Motor neuron (in vitro differentiated cells): Measurements from ENCODE around the gene PRDM16. TPM values are rescaled to one million over a fixed set of nuclear protein-coding genes. Genes with fewer than 3 reads are reported as not detected.

ENCODE experiments used
- ATAC-seq, 8 experiments: fragments of 200-7000 bp; cut with Tn5 transposase; replicated peaks in 6 of 8; 2 replicates each; pipeline ENCODE4 v1.8.0; 2021; ENCODE audit warnings: mild to moderate bottlenecking in 8 of 8, moderate library complexity in 8 of 8
- H3K27ac ChIP-seq, 2 donors: fragments of 250-450 bp; sonication (Bioruptor Pico); 2 replicates each; pipeline ENCODE4 v1.9.0; 2021; ENCODE audit warnings: antibody characterized with exemption in 2 of 2, mild to moderate bottlenecking in 2 of 2, moderate library complexity in 1 of 2
- H3K4me1 ChIP-seq, 2 donors: fragments of 250-450 bp; sonication (Bioruptor Pico); replicated peaks in 1 of 2; 2 replicates each; pipeline ENCODE4 v1.6.1; 2021; ENCODE audit warnings: antibody characterized with exemption in 2 of 2, mild to moderate bottlenecking in 2 of 2, moderate library complexity in 1 of 2
- H3K4me3 ChIP-seq, 5 donors: fragments of 250-450 bp; sonication (Bioruptor Pico); 2 replicates each; pipeline ENCODE4 v1.9.0; 2021; ENCODE audit warnings: antibody characterized with exemption in 5 of 5, mild to moderate bottlenecking in 5 of 5, moderate library complexity in 4 of 5
- WGBS, 10 experiments: fragments of 450-650 bp; shearing (Covaris generic); methylation state at CpG; one replicate each; pipeline ENCODE4 v1.0.0; 2022; 5-methylcytosine and 5-hydroxymethylcytosine counted together
- in situ Hi-C, 9 experiments: fragments of 400-800 bp; cut with MboI; loops; one replicate each; pipeline ENCODE4 v1.15.0; 2021; ENCODE audit warnings: low sequenced_read_pairs in 9 of 9, low pct_unique_long_range_greater_than_20kb in 2 of 9; ENCODE audit not compliant: unreplicated experiment in 9 of 9
- total RNA-seq, 8 experiments: library from RNA; unstranded; fragments of 300-600 nt; gene quantifications; 2 replicates each; pipeline versions ENCODE4 v1.2.3 to v1.2.4, GENCODE V29; 2022

PRDM16 gene
- total RNA-seq, 8 experiments from 2014 or later = 0.18 to 2.9 (median 0.42) TPM

DNA sequence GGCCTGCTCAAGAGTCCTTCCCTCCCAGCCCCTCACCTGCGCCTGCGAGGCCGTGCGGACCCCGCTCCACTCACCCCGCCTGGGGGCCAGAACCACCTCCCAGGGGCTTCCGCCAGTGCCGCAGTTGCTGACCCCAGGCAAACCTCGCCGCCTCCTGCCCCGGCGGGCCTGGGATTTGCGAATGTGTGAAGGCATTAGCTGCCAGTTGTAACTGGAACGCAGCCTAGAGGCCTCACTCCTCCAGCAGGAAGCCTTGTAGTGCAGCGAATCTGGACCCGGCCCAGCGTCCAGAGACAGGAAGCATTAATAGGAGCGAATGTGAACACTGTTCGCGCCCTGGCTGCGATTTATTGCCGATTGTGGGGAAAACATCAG is 244.6 kb downstream of the PRDM16 start:
- Histone ChIP-seq H3K27ac (peak overlapping the region in 1 of 2 donors; percentile 35), H3K4me3 (no peak overlapping the region), H3K4me1 (peaks cover 0 to 40% of the 10 kb centered on the region in 2 donors)
- WGBS, 10 experiments = 0 to 71% (median 26%) methylated on average over 4 to 18 of the region's 22 CpGs; no CpG with 5 or more reads in 4 of the 10 experiments
- peak; percentile 18 to 77 (median 50) for ATAC-seq
- in situ Hi-C loops = no loop called here

DNA sequence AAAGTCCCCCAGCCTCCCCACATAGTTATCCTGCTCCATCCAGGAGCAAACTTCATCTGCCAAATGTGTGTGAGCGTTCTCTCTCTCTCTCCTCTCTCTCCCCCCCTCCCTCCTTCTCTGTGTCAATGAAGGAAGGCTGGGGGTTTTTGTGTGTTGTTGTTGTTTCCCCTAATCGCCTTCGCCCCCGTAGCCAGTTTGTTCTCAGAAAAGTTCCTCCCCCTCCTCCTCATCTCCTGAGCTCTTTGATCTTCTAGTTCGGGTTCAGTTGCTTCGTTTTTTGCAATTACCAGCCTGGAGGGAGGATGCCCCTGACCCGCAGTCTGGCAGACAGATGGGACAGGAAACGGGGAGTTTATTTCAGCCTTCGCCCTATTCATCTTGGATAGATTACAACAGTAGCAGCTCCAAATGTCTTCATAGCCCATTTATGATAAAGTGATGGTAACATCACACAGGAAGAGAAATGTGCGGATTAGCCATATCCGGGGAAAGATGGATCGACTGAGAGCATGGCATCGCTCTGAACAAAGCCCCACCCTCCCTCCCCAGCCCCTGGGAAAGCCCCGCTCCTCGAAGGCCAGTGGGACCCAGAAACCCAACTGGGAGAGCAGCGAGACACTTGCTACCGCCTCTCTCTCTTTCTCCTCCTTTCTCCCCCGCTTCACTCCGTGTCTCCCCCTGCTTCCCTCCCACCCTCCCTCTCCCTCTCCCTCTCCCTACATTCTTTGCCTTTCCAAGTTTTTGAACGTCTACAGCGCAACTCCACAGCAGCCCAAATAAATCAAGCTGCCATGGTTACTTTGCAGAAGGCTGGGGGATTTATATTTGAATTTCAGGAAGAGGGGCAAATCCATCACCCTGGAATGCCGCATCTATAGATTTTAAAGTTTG is 245.7 kb downstream of the PRDM16 start:
- H3K4me1 ChIP-seq = peaks cover 0 to 40% of the 10 kb centered on the region in 2 donors
- ATAC-seq = peak in 1 of 8 experiments; percentile 6
- H3K4me3 ChIP-seq = no peak overlapping the region
- no peak overlapping the region for H3K27ac ChIP-seq
- WGBS, 10 experiments = 0 to 37% (median 11%) methylated on average over 3 to 13 of the region's 22 CpGs; no CpG with 5 or more reads in 3 of the 10 experiments
- in situ Hi-C loops = no loop called here

DNA sequence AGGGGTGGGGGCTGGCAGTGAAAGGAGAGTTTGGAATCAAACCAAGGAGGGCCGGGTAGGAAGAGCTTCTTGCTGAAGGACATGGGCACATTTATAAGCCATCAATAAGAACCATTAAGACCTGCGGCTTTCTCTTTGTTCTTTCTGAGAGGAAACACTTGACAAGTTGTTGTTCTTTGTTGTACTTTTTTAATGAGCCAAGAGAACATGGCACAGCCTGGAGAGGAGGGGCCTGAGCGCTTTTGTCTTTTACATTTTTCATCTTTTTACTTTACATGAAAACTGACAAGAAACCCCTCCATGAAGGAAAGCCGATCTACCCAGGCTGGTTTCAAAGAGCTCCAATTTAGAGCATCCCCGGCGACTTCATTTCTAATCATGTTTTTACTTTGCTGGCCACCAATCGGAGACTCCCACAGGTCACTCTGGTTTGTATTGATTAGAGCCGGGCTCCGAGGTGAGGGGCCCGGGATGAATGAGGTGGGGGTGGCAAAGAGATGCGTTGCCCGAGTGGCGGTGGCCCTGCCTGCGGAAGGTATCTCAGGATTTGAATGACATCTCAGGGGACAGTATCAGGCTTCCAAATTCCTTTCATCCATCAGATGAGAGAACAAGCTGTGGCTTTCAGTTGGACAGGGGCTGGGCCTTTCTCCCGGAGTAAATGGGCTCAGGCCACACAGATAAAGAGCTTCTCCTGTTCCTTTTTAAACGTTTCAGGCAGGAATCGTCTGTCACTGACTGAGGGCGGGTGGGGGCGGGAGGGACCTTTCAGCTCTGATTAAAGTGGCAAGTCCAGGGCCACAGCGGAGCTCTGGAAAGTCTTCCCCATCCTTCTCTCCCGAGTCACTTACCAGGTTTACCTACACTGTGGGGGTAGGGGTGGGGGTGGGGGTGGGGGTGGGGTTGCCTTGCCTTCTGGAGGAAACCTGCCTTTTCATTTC is 246.7 kb downstream of the PRDM16 start:
- H3K4me3 ChIP-seq = no peak overlapping the region
- in situ Hi-C loops = no loop called here
- H3K4me1 ChIP-seq = peaks cover 0 to 50% of the 10 kb centered on the region in 2 donors
- H3K27ac ChIP-seq = no peak overlapping the region
- ATAC-seq = no peak
- WGBS, 10 experiments = 0 to 54% (median 31%) methylated on average over 1 to 19 of the region's 21 CpGs

DNA sequence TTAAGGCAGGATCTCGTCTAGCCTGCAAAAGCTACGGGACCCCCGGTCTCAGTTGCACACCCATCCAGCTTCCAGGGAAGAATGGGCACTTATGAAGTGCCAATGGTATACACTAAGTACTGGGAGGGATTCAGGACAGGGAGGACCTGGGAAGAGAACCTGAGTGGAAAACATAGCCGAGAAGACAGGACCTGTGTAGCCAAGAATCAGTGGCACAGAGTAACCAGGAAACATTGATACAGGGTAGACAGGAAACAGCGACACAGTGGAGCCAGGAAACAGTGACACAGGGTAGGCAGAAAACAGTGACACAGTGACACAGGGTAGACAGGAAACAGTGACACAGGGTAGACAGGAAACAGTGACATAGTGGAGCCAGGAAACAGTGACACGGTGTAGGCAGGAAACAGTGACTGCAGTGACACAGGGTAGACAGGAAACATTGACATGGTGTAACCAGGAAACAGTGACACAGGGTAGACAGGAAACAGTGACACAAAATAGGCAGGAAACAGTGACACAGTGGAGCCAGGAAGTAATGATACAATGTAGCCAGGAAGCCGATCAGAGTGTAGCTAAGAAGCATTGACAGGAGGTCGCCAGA is 247.4 kb downstream of the PRDM16 start:
- H3K27ac ChIP-seq = no peak overlapping the region
- 39 to 100% (median 75%) methylated on average over 1 to 6 of the region's 8 CpGs for WGBS, 10 experiments
- H3K4me1 ChIP-seq = peaks cover 0 to 57% of the 10 kb centered on the region in 2 donors
- no peak overlapping the region for H3K4me3 ChIP-seq
- no peak for ATAC-seq
- in situ Hi-C loops = no loop called here

DNA sequence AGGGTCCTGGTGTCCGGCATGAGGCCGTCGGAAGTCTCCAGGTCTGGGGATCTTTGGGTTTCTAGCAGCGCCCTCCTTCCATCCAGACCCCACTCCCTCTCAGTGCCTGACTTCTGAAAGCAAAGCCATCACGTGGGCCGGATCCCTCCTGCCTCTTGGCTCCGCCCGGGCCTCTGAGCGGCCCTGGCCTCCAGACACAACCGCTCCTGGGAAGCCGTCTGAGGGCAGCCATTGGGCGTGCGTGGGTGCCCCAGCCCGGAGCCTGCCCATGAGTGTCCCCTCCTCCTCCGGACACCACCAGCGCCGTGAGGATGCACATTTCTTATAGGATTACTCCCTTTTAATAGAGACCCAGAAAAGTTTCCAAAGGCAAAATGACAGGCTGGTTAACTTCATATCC is 248.5 kb downstream of the PRDM16 start:
- WGBS, 10 experiments = 56 to 100% (median 91%) methylated on average over 1 to 7 of the region's 17 CpGs; no CpG with 5 or more reads in 5 of the 10 experiments
- Histone ChIP-seq H3K4me1 (peaks cover 6 to 67% of the 10 kb centered on the region in 2 donors), H3K27ac (no peak overlapping the region), H3K4me3 (no peak overlapping the region)
- in situ Hi-C loops = no loop called here
- no peak for ATAC-seq

DNA sequence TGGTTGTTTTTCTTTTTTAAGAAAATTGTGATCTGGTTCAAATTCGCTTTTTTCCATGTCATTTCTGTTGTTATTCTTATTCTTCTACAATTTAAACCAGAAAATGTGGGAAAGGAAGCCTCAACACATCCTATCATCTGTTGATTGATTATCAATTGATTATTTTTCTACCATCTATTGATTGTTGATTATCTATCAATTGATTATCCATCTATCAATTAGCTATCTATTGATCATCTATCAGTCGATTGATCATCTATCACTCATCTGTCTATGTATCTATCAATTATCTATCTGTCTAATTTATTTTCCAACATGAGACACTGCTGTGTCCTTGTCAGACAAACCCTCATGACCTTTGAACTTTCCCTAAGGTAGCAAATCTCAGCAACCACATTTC is 249.3 kb downstream of the PRDM16 start:
- no peak for ATAC-seq
- no peak overlapping the region for H3K4me3 ChIP-seq

DNA sequence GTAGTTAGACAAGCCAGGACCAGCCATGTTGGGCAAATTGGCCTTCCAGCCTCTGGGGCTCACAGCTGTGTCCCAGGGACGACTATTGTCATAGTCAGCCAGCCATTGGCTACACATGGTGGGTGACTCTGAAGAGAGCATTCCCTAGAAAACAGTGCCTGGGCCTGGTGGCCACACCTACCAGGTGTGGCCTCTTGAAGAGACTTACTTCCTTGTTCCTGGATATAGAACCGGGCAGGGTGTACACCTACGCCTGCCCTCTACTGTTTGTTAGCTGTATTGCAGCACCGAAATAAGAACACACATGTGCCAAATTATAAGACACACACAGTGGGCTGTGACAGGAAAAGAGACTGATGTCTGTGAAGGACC is 250.9 kb downstream of the PRDM16 start:
- Histone ChIP-seq H3K4me3 (no peak overlapping the region), H3K4me1 (peaks cover 14 to 61% of the 10 kb centered on the region in 2 donors), H3K27ac (no peak overlapping the region)
- WGBS, 10 experiments = 0 to 38% (median 20%) methylated on average over 1 to 4 of the region's 4 CpGs; no CpG with 5 or more reads in 6 of the 10 experiments
- peak in 2 of 8 experiments; percentile 58 for ATAC-seq
- in situ Hi-C loops = no loop called here

More for the DNA sequence above, 249.3 kb downstream of the PRDM16 start:
- in situ Hi-C loops = no loop called here
- H3K27ac ChIP-seq = no peak overlapping the region
- WGBS, 10 experiments = 0 to 100% (median 59%) methylated on average over 1 to 2 of the region's 2 CpGs
- H3K4me1 ChIP-seq = peaks cover 11 to 67% of the 10 kb centered on the region in 2 donors

DNA sequence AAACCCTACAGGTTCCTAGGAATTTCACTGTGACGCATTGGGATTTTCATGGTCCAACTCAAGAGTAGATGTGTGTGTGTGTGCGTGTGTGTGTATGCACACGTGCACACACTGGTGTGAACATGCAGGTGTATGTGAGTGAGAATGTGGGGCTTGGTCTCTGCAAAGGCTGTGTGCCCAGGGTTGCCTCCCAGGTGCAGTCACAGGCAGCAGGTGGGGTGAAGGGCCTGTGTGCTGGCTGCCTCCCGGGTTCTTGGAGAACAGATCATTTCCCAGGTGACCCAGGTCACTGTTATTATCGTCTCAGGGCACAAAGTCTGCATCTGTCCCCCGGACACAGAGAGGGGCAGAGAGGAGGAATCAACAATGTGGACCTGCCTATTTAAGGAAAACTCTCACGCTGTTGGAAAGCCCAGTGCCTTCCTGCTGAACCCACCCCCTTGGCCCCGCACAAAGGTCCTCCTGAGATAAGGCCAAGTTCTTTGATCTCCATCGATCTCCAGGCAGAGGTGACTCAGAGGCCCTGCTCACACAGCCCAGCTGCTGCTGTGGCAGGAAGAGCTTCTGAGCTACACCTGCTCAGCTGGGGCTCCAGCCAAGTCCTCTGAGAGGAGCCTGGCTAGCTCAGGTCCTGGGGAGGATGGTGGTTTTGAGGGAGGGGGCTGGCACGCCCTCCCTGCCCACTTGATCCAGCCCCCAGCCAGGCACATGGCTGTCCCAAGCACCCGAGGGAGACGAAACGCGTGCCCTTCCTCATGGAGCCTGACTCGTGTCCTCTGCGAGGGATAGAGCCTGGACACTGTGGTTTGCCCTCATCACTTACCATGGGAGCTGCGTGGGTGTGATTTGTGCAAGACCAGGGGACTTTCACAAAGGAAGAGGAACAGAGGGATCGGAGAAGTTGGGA is 251.5 kb downstream of the PRDM16 start:
- peaks cover 14 to 54% of the 10 kb centered on the region in 2 donors for H3K4me1 ChIP-seq
- in situ Hi-C loops = no loop called here
- WGBS, 10 experiments = 17 to 97% (median 60%) methylated on average over 1 to 11 of the region's 18 CpGs; no CpG with 5 or more reads in 3 of the 10 experiments
- peak overlapping the region in 1 of 2 donors; percentile 14 for H3K27ac ChIP-seq
- H3K4me3 ChIP-seq = no peak overlapping the region
- peak in 5 of 8 experiments; percentile 28 to 41 (median 39) for ATAC-seq

DNA sequence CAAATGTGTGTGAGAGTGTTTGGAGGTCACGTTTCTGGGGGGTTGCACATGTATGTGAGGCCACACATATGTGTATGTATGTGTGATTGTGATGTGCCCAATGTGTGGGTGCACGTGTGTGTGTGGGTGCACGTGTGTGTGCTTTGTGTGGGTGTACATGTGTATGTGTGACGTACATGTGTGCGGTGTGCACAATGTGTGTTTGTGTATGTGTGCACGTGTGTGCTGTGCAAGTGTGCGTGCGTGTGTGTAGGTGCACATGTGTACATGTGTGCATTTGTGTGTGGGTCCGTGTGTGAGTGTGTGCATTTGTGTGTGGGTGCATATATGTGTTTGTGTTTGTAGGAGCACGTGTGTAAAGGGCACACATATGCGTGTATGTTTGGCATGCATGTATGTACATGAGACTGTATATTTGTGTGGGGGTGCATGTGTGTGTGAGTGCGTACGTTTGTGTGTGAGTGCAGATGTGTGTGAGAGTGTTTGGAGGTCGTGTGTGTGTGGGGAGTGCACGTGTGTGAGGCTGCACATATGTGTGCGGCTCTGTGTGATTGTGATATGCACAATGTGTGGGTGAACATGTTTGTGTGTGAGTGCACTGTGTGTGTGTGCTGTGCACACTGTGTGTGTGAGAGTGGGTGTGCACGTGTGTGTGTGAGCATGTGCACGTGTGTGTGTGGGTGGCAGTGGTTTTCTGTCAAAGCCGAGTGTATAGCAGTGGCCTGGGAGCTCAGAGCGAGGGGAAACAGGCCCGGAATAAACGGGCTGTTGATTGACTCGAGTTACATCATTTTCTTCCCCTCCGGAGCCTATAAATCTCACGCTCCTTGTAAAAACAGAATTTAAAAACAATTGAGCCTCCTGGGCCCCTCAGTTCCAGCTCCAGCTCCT is 252.8 kb downstream of the PRDM16 start:
- in situ Hi-C loops = no loop called here
- Histone ChIP-seq H3K27ac (peak overlapping the region; percentile 65 to 87), H3K4me3 (no peak overlapping the region), H3K4me1 (peaks cover 14 to 47% of the 10 kb centered on the region in 2 donors)
- peak in 5 of 8 experiments; percentile 70 to 79 (median 73) for ATAC-seq
- 34 to 72% (median 44%) methylated on average over 3 to 19 of the region's 25 CpGs; no CpG with 5 or more reads in 2 of the 10 experiments for WGBS, 10 experiments

DNA sequence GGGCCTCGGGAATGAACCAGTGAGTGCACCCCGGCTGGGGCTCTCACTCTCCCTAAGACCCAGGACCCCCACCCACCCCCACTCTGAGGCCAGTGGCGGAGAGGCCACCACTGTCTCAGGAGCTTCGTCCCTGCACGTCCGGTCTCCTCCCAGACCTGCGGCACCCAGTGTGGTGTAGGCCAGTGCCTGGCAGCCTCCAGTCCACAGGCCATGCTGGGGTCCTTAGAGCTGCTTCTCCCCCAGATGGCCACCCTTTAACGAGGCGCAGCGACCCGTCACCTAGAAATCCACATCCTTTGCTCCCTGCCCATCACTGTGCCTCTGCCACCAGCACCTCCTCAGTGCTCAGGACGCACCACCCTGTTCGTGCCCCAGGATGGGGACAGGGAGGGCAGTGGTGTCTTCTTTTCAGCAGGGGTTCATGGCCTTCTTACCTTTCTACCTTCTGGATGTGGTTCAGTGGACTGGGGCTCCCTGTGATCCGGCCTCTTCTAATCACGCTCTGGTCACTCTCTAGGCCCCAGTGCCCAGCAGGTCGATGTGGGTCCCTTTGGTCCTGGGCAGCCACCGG is 253.5 kb downstream of the PRDM16 start:
- peaks cover 14 to 52% of the 10 kb centered on the region in 2 donors for H3K4me1 ChIP-seq
- in situ Hi-C loops = no loop called here
- peak in 3 of 8 experiments; percentile 50 to 64 (median 63) for ATAC-seq
- H3K27ac ChIP-seq = peak overlapping the region; percentile 65 to 87
- no peak overlapping the region for H3K4me3 ChIP-seq
- 39 to 86% (median 76%) methylated on average over 3 to 8 of the region's 17 CpGs; no CpG with 5 or more reads in 6 of the 10 experiments for WGBS, 10 experiments
